ENCODE data around the gene FLRT2. TPM values are rescaled to one million over a fixed set of nuclear protein-coding genes. Genes with fewer than 3 reads are reported as not detected.

The FLRT2 gene
- polyA plus RNA-seq, 2 of the 4 experiments (the other 2 are of a cell fraction): 6.8 to 7.5 TPM

DNA sequence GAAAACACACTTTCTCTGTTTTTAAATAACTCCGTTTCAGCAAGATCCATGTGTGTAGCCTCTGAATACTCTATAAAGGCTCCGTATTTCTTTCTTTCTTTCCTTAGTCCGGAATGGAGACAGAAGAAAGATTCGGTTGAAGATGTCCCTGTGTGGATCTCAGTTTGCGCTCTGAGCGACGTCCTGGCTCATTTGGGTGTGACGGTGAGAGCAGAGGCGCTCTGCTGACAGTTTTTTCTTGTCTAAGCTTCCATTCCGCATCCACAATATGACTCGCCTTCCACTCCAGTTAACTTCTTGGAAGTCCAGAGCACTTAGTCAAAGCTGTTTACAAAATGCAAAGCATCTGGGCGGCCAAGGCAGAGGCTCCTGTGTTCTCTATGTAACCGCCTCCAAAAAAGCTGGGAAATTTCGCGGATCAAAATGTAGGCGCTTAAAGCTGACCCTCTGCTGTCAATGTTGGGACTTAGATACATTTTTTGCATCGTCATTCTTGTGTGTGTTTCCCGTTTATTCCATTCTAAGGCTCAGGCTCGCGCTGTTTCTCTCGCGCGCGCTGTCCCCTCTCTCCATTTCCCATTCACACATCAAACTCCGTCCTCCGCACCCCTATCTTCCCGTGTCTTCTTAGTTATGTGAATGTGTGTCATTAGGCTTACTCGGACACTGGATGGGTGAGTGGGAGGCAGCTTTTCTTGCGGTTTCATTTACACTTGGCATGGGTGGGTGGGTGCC, 880 bp upstream of the FLRT2 start:
- TF ChIP-seq, protein P1, sequence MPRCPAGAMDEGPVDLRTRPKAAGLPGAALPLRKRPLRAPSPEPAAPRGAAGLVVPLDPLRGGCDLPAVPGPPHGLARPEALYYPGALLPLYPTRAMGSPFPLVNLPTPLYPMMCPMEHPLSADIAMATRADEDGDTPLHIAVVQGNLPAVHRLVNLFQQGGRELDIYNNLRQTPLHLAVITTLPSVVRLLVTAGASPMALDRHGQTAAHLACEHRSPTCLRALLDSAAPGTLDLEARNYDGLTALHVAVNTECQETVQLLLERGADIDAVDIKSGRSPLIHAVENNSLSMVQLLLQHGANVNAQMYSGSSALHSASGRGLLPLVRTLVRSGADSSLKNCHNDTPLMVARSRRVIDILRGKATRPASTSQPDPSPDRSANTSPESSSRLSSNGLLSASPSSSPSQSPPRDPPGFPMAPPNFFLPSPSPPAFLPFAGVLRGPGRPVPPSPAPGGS (IDR thresholded peaks at IDR 0.05): no peak
- TF ChIP-seq HDAC2 (IDR thresholded peaks at IDR 0.05) (0 out of 2 replicates have a peak, but pooled peaks have one; percentile 16), ATOH8 (CRISPR knock-in tag; IDR thresholded peaks at IDR 0.05; ENCODE audit: low read depth) (no peak), MAFK (IDR thresholded peaks at IDR 0.05; ENCODE audit: partially characterized antibody) (peak; percentile 91), JUN (IDR thresholded peaks at IDR 0.05) (no peak; a peak in 1 of 5 replicates), POLR2A (IDR thresholded peaks at IDR 0.05; ENCODE audit: low read length) (no peak), NFE2L2 (conservative IDR thresholded peaks at IDR 0.05; ENCODE audit: low read length) (0 out of 2 replicates have a peak, but pooled peaks have one; percentile 36)
- Histone ChIP-seq H3K27ac (peak overlapping the region; percentile 70 to 86), H3K9me3 (no peaks in the 10 kb centered on the region), H3K4me3 (peak overlapping the region; percentile 51), H3K4me1 (peaks cover 23% of the 10 kb centered on the region), H3K4me2 (peak overlapping the region; percentile 85)
- POLR2A ChIA-PET: interaction anchor here (0.8 to 1.6 kb wide), 6 partner anchors 12 to 296 kb away, joined by 3 to 4 read pairs (median 3); no protein-coding TSS in a partner anchor
- DNase-seq (ENCODE audit: low read depth in 1 of 2, low spot score in 1 of 2) (peak in 1 of 2 experiments; percentile 59), ATAC-seq (peak; percentile 4 to 16; a peak in 3 of 6 replicates), FAIRE-seq (no peak)
- WGBS (ENCODE audit: missing lambda C conversion rate): 3% methylated on average over 29 of the region's 29 CpGs
- CTCF ChIA-PET: interaction anchor here (0.6 to 4.3 kb wide), 35 partner anchors 9 to 1319 kb away, joined by 3 to 30 read pairs (median 4); no protein-coding TSS in a partner anchor

- CTCF ChIA-PET: interaction anchor here (1.7 to 4.3 kb wide), 3 partner anchors 23 to 120 kb away, joined by 4 to 30 read pairs (median 17); no protein-coding TSS in a partner anchor
- Histone ChIP-seq H3K4me3 (peak overlapping the region; percentile 51), H3K27ac (peak overlapping the region in 1 of 2 experiments; percentile 86; a peak in 3 of 6 replicates), H3K4me1 (peaks cover 25% of the 10 kb centered on the region), H3K4me2 (peak overlapping the region; percentile 85), H3K9me3 (no peaks in the 10 kb centered on the region)
- no peak for TF ChIP-seq CHD4 (IDR thresholded peaks at IDR 0.05; ENCODE audit: borderline replicate concordance)
- no peak for TF ChIP-seq KDM5A (IDR thresholded peaks at IDR 0.05)
- TF ChIP-seq ZC3H11A (IDR thresholded peaks at IDR 0.05): no peak
- TF ChIP-seq HOXB5 (CRISPR knock-in tag; IDR thresholded peaks at IDR 0.05): no peak
- TF ChIP-seq KDM1A (IDR thresholded peaks at IDR 0.05; ENCODE audit: low read depth): no peak
- no peak for TF ChIP-seq EP300 (IDR thresholded peaks at IDR 0.05)
- TF ChIP-seq POLR2A (IDR thresholded peaks at IDR 0.05; ENCODE audit: low read length): no peak
- TF ChIP-seq NR3C1 (IDR thresholded peaks at IDR 0.05): no peak
- no peak for TF ChIP-seq CTCF (IDR thresholded peaks at IDR 0.05)
- no peak for TF ChIP-seq SREBF2 (IDR thresholded peaks at IDR 0.05)
- DNase-seq (ENCODE audit: low read depth in 1 of 2, low spot score in 1 of 2): no peak
- no peak for FAIRE-seq
- no peak for ATAC-seq
- POLR2A ChIA-PET: interaction anchor here (1.0 to 1.2 kb wide), 2 partner anchors 112 to 297 kb away, joined by 3 read pairs; no protein-coding TSS in a partner anchor
- 37% methylated on average over 7 of the region's 7 CpGs for WGBS (ENCODE audit: missing lambda C conversion rate)
These were observed 682 bp downstream of the FLRT2 start for GRCh38 chr14:85530626-85531025.

DNA sequence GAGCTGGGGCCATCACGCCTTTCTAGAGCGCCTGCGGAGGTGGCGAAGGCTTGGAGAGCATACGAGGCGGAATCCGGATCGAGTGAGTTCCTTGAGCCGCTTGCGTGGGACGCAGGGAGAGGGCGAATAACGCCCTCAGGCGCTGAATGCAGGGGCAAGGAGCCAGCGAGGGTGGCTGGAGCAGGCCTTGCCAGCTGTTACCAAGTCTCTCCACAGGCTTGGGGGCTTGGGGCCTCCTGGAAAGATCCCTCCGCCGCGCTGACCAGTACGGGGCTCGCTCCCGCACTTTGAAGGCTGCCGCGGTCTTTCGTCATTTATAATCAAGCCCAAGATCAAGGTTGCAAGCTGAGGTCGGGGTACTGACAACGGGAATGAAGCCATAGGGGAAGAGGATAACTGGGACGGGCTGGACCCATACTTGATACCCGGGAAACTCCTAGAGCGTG, 1.2 kb downstream of the FLRT2 start:
- Histone ChIP-seq H3K9me3 (no peaks in the 10 kb centered on the region), H3K27ac (peak overlapping the region; percentile 58 to 86; a peak in 5 of 6 replicates)
- no peak for FAIRE-seq

More for the DNA sequence above, 1.2 kb downstream of the FLRT2 start:
- H3K4me1 ChIP-seq: peaks cover 25% of the 10 kb centered on the region
- whole genome bisulfite sequencing (ENCODE audit: missing lambda C conversion rate): 42% methylated on average over 24 of the region's 29 CpGs
- peak; percentile 8 to 16; a peak in 4 of 6 replicates for ATAC-seq
- DNase-seq (ENCODE audit: low read depth in 1 of 2, low spot score in 1 of 2): peak; percentile 15 to 79
- no peak; the same call in 1 of the 2 replicates for TF ChIP-seq E2F6 (IDR thresholded peaks at IDR 0.05; ENCODE audit: borderline replicate concordance, low read depth)
- no peak for TF ChIP-seq POLR2AphosphoS2 (conservative IDR thresholded peaks at IDR 0.05; ENCODE audit: low read length)
- TF ChIP-seq NPAS2 (CRISPR knock-in tag; IDR thresholded peaks at IDR 0.05; ENCODE audit: borderline replicate concordance): no peak
- ChIA-PET CTCF (interaction anchor here (1.5 to 4.3 kb wide), 2 partner anchors 81 to 94 kb away, joined by 3 to 30 read pairs; no protein-coding TSS in a partner anchor), POLR2A (interaction anchor here (1.0 kb wide), 1 partner anchor 112 kb away, joined by 3 read pairs; no protein-coding TSS in a partner anchor)
- H3K4me2 ChIP-seq: peak overlapping the region; percentile 85
- H3K4me3 ChIP-seq: peak overlapping the region; percentile 51
